NOMO-1 (cell line): ENCODE results near the gene NUB1.
"Not testable (repeated sequence)": the region's sequence is repeated elsewhere in the genome, so short reads cannot be mapped to it uniquely, and the experiment has no call there.

Experiments used
- DNase-seq, 2 experiments: peaks; one replicate each; lab custom pipeline; 2025; ENCODE audit not compliant: unreplicated experiment in 2 of 2; lab: John Stamatoyannopoulos, UW

The NUB1 gene, protein sequence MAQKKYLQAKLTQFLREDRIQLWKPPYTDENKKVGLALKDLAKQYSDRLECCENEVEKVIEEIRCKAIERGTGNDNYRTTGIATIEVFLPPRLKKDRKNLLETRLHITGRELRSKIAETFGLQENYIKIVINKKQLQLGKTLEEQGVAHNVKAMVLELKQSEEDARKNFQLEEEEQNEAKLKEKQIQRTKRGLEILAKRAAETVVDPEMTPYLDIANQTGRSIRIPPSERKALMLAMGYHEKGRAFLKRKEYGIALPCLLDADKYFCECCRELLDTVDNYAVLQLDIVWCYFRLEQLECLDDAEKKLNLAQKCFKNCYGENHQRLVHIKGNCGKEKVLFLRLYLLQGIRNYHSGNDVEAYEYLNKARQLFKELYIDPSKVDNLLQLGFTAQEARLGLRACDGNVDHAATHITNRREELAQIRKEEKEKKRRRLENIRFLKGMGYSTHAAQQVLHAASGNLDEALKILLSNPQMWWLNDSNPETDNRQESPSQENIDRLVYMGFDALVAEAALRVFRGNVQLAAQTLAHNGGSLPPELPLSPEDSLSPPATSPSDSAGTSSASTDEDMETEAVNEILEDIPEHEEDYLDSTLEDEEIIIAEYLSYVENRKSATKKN

DNA sequence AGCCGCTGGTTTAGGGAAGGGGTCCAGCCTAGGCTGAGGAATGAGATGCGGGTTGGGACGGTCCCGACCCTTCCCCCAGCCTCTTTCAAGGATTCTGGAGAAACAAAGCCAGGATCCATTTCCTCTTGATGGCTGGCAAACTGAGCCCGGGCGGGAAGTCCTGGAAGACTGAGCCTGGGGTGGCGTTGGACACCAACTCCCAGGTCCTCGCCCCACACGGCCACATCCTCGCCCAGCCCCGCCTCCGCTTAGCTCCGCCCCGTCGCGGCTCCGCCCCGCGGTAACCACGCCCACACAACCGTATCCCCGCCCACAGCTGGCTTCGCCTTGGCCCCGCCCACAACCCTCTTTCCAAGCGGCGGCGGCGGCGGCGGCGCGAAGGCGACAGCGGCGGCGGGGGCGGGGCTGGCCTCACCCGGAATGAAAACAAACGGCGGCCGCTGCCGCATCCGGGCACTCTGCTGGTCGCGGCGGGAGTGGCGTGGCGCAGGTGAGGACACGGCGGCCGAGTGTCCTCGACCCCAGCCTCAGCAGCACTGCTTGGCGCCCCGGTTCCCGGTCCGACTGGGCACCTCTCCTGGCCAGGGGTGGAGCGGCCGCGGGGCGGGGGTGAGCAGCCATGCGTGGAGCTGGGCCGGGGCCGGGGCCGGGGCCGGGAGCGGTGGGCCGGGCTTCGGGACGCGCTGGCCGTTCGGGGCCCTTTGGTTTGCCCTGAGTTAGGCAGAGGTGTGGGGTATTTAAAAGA, at the start of gene NUB1:
TSS of gene NUB1 (plus strand) at position 456 of the 745 bp plus-strand sequence. CDS start 3,538 bp downstream, outside the sequence.
- DNase-seq, result peak; percentile 35 to 53

GRCh38 chr7:151292850-151293249, 48.8 kb upstream of the NUB1 start:
- no peak for DNase-seq

DNA sequence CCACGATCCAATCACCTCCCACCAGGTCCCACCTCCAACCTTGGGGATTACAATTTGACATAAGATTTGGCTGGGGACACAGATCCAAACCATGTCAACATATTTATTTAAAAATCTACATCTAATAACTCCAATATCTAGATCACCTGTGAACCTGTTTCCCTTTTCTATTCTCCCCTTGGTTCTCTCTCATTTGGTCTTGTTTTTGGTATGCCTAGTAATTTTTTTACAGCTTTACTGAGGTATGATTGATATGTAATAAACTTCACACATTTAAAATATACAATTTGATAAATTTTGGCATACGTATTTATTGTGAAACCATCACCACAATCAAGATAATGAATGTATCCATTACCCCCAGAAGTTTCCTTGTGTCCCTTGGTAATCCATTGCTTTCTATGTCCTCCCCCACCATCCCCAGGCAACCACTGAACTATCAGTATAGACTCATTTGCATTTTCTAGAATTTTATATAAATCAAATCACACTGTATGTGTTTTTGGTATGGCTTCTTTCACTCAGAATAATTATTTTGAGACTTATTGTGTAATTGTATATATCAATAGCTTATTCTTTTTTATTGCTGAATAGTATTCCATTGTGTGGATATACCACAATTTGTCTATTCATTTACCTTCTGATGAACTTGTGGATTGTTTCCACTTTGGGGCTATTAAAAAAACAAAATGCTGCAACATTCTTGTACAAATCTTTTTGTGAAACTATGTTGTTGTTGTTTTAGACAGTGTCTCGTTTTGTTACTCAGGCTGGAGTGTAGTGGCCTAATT, 45.2 kb upstream of the NUB1 start:
- no peak for DNase-seq

DNA sequence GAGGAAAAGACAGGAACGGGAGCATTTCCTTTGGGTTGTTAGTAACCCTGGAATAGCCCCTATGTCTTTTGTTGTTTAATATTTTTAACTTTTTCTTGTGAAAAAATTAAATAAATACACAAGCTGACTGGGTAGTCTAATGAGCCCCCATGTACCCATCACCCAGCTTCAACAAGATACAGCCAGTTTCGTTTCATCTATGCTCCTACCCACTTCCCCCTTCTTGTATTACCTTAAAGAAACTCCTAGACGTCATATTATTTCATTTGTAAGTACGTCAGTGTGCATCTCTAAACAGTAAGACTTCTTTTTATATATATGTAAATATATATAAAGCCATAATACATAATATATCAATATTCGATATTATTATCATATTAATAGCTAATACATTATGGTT, 42.8 kb upstream of the NUB1 start:
- peak in 1 of 2 experiments; percentile 3 for DNase-seq

DNA sequence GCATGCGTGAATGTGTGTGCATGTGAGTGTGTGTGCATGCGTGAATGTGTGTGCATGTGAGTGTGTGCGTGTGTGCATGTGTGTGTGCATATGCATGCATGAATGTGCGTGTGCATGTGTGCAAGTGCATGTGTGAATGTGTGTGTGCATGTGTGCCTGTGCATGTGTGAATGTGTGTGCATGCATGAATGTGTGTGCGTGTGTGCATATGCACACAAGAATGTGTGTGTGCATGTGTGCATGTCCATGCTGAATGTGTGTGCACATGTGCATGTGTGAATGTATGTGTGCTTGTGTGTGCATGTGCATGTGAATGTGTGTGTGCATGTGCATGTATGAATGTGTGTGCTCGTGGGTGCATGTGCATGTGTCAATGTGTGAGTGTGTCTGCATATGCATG, 42.1 kb upstream of the NUB1 start:
- no peak for DNase-seq

DNA sequence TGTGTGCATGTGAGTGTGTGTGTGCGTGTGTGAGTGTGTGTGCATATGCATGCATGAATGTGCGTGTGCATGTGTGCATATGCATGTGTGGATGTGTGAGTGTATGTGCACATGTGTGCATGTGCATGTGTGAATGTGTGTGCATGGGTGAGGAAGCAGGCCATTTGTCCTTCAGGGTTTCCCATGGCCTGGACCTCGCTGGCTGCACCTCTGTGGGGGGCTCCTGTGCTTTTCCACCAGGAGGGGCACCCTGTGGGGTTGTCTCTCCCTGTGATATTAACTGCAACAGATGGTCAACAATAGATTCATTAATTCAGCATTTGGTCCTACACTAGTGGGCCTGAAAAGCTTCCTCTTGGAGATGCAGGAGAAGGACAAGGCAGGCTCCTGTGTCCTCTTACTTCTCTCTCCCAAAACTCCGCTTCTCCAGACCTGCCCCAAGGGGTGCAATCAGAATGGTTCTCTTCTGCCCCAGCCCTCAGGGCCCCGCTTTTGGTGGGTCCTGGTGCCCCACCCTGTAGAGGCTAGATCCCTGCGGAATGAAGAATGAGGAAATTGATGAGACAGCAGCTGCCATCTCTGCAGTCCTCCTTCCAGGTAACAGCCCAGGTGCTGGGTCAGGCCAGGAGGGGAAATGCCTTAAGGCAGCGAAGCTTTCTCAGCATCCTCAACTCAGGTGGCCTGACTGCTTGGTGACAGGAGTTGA, 41.5 kb upstream of the NUB1 start:
- DNase-seq, result no peak

- no peak for DNase-seq
Measured at GRCh38 chr7:151301471-151302462, 39.8 kb upstream of the NUB1 start.

- not testable (repeated sequence) for DNase-seq
Measured at GRCh38 chr7:151304251-151304650, 37.4 kb upstream of the NUB1 start.

- no peak for DNase-seq
Measured at GRCh38 chr7:151304856-151305255, 36.8 kb upstream of the NUB1 start.

DNA sequence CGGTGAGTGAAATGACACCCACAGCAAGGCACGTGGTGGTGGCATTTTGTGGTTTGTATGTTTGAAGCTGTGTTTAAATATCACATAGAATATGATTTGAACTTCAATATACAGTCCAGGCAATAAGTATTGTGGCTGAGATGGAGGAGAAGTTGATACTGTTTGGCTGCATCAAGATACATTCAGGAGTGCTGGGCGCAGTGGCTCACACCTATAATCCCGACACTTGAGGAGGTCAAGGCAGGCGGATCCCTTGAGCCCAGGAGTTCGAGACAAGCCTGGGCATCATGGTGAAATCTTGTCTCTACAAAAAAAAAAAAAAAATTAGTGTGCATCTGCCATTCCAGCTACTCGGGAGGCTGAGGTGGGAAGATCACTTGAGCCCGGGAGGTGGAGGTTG, 35.2 kb upstream of the NUB1 start:
- no peak for DNase-seq

DNA sequence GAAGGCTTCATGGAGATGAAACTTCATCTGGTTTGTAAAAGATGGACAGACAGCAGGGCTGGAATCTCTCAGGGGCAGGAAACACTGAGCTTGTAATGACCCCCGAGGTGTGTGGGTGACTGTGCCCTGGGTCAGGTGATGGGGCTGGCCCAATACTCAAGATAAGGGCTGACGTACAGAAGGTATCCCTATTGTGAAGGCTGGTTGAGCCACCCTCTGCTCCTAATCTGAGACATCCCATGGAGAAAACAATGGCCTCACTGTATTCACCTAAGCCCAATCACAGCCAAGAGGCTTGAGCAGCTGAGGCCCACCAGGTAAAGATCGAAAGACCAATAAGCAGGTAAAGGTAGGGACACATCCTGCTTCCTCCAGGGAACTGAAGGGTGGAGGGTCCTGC, 34.8 kb upstream of the NUB1 start:
- DNase-seq, result no peak

GRCh38 chr7:151307536-151307935, 34.1 kb upstream of the NUB1 start:
- no peak for DNase-seq

DNA sequence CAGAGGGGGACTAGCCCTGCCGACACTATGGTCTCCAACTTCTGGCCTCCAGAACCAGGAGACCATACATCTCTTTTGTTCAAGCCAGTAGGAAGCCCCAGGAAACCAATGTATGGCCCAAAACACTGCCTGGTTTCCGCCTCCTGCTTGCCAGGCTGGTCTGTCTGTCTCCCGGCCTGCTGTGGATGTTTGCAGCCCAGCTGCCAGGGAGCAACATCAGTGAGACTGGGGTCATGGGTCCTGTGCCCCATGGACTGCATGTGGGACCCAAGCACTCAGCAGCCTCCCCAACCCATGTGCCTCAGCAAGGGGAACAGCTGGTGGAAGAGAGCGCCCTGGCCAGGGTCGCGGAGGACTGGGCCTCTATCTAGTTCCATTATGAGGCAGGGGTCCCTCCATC, 33.4 kb upstream of the NUB1 start:
- no peak for DNase-seq

- DNase-seq, result no peak
Measured at GRCh38 chr7:151308791-151309190, 32.8 kb upstream of the NUB1 start.

- DNase-seq, result no peak
Measured at GRCh38 chr7:151309311-151309710, 32.3 kb upstream of the NUB1 start.

DNA sequence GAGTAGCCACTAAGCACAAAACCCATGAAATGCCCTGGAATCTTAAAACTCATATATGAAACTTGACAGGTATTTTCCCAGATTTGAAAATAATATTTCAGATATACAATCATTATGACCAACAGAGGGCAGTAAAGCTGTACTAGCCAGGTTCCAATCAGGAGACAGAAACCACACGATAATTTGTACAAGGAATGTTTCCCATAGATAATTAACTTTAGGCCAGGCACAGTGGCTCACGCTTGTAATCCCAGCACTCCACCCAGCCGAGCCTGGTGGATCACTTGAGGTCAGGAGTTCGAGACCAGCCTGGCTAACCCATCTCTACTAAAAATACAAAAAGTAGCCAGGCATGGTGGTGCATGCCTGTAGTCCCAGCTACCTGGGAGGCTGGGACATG, 31.0 kb upstream of the NUB1 start:
- peak in 1 of 2 experiments; percentile 0 for DNase-seq

- DNase-seq, result no peak
Measured at GRCh38 chr7:151311294-151311864, 30.2 kb upstream of the NUB1 start.

GRCh38 chr7:151312356-151312755, 29.3 kb upstream of the NUB1 start:
- no peak for DNase-seq
